Hematopoietic multipotent progenitor cell treated with erythropoietin and hydrocortisone succinate and interleukin-3 and kit ligand, for 4 days (in vitro differentiated cells): ENCODE data around the gene DDX17.

Experiments used
- DNase-seq: peaks from one replicate; pipeline ENCODE4 v3.0.0-alpha.2; 2015

DDX17 gene

GRCh38 chr22:38465673-38466490 is 40.2 kb downstream of the DDX17 start:
- no peak for DNase-seq

- DNase-seq: no peak
These were observed 41.0 kb downstream of the DDX17 start for GRCh38 chr22:38464992-38465672.

DNA sequence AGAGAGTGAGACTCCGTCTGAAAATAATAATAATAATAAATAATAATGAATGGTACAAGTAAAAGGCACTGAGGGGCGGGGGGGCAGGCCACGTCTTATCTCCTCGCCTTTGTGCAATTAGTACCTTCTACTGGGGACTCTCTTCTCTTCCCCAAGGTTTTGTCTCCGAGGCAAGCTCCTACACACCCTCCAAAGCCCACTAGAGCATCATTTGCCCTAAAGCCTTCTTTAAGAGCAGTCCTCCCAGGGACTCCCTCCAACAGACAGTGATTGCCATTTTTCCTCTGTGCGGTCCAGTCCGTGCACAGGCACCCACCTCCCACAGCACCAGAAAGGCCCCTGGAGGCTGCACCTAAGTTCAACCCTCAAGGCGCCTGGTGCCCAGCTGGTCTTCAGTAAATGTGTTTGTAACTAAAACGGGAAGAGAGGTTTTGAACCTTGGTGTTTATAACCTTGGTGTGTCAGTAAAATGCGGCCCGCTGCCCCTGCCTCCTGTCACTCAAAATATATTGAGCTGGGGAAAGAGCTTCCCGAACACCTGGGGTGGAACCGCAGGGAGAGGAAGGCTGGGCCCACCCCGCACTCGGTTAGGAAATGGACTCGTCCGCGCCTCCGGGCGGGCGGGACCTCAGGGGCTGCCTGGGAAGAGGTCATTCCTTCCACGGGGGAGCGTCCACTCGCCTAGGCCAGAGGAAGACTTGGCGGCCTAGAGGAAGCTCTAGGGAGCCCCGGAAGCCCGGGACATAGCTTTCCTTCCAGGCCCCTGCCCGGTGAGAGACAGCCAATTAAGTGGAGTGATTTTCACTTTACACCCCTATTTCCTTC is 42.9 kb downstream of the DDX17 start:
- peak; percentile 53 for DNase-seq

DNA sequence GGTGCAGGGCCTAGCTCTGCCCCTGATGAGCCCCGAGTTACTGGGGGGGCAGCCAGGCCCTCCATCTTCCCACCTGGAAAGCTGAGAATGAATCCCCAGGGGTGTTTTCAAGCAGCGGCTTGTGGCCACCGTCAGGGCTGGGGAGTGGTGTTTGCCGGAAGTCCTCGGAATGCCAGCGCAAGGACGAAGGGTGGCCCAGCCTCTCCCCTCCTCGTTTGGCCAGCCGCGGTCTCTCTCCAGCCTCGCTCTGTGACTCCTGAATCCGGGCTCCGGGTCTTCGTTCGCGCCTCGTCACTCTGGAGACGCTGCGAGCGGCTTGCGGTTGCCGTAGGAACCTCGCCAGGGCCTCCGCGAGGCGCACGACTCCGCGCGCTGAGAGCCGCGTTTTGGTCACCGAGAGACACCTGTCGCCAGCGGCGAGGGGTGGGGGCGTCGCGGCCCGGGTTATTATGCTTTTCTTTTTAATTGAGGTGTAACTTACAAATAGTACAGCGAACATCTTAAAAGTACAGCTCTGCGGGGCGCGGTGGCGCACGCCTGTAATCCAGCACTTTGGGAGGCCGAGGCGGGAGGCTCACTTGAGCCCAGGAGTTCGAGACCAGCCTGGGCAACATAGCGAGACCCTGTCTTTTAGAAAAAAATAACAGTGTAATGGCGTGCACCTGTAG is 44.6 kb downstream of the DDX17 start:
- DNase-seq: peak; percentile 92

DNA sequence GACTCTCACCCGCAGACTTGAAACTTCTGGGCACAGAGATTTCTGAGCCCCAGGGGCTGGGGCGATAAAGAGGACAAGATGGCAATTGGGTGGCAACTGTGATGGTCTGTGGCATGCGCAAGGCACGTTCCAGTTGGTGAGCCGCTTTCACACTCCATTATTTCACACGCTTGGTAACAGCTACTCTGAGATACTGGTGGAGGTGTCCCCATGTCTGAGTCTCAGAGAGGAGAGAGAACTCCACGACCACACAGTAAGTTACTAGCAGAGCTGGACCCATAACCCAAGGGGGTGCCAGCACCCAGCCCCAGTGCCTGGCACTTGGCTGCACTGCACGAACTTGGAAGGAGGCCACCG is 45.1 kb downstream of the DDX17 start:
- no peak for DNase-seq

DNA sequence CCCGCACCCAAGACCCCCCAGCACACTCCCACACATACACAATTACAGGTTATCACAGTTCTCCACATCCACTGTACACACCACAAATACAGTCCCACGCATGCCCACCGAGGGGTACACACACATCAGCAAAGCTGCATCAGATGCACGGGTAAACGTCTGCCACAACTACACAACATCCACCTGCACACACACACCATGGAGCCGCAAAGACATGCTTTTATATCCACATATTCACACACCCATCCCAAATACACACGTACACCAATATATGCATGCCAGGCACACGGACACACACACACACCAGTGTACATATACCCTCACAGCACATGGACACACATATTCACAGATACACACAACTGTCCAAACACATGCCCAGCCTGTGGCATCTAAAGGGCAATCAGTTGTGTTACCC is 45.7 kb downstream of the DDX17 start:
- no peak for DNase-seq

GRCh38 chr22:38456841-38457699 is 49.0 kb downstream of the DDX17 start:
- DNase-seq: no peak

- DNase-seq: no peak
These were observed 49.8 kb downstream of the DDX17 start for GRCh38 chr22:38456272-38456835.

- peak; percentile 46 for DNase-seq
These were observed 50.4 kb downstream of the DDX17 start for GRCh38 chr22:38455530-38456271.

- no peak for DNase-seq
These were observed 51.0 kb downstream of the DDX17 start, which contains the start of gene KCNJ4 for GRCh38 chr22:38455076-38455529. Gene KCNJ4 (minus strand): TSS chr22:38455199. CDS start chr22:38428132, 27,067 bp downstream.

GRCh38 chr22:38454353-38455075 is 51.6 kb downstream of the DDX17 start:
- DNase-seq: peak; percentile 33

DNA sequence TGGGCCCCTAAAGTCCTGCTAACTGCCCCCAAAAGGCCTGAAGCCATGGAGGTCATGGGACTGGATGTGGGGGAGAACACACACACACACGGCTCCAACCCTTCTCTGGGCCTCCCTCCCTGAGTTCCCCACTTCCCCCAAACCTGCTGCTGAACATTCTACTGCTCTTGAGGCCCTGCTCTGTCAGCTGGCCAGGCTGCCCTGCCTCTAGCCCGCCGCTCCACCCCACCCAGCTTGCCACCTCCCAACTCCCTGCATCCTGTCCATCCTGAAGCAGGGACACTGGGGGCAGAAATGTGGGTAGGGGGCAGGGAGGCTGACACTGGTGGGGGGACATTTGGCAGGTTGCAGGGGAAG is 52.1 kb downstream of the DDX17 start:
- peak; percentile 41 for DNase-seq

DNA sequence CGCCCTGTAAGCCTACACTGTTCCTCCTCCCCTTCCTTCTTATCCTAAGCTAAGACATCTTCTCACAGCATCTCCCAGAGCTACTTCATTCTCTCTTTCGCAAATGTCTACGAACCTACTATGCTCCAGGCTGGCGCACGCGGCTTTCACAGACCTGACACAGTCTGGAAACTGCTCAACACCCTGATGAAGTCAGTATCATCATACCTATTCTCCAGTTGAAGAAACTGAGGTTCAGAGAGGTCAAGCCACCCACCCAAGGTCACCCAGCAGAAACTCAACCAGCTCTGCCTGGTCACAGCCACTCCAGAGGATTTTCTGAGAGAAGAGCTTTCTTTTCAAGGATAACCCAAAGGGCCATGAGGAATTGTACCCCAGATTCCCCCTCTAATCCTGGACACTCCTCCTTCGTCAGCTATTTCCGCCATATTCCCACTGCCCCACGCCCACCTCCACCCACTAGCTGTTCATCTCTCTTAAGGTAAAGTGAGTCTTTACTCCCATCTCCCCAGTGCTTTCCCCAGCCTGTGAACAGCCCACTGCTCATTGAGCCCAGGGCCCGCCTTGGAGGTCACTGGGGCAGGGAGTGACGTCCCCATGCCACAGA is 52.9 kb downstream of the DDX17 start:
- DNase-seq: no peak

- DNase-seq: no peak
These were observed 53.6 kb downstream of the DDX17 start for GRCh38 chr22:38452373-38453065.

GRCh38 chr22:38451864-38452263 is 54.2 kb downstream of the DDX17 start:
- no peak for DNase-seq

DNA sequence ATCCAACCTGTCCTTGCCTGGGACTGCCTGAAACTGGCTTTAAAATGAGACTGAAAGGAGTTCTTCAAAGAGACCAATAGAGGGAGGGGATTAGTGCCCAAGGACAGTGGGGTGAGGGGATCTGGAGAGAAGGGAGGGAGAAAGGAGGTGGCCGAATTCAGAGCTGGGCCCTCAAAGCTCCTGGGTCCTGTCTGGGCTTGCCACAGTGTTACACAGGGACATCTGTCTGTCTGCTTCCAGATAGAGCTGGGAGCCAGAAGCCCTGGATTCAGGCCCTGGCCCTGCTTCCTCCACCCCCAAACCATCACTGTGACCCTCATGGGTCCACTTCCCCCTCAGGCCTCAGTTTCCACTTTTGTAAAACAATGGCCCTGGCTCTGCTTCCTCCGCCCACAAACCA is 54.7 kb downstream of the DDX17 start:
- DNase-seq: no peak

DNA sequence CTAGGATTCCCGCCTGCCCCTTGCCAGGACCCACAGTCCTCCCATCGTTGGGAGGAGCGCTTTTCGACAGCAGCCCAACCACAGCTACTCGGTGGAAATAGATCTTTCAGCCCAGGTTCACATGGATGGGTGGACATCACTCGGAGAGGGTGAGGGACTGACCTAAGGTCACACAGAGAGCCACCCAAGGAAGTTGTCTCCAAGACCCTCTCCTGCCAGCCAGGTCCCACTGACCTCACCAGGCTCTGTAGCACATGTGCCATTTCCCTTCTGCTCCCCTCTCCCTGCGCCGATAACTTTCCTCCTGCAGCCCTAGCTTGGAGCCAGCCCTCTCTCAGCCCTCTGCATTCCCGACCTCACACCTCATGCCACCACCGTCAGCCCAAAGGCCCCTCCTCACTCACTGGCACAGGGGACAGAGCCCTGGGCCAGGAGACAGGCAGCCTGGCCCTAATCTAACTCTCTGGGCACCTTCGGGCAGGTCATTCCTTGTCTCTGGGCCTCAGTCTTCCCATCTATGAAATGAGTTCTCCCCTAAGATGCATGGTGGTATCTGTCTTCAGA is 55.8 kb downstream of the DDX17 start:
- no peak for DNase-seq

DNA sequence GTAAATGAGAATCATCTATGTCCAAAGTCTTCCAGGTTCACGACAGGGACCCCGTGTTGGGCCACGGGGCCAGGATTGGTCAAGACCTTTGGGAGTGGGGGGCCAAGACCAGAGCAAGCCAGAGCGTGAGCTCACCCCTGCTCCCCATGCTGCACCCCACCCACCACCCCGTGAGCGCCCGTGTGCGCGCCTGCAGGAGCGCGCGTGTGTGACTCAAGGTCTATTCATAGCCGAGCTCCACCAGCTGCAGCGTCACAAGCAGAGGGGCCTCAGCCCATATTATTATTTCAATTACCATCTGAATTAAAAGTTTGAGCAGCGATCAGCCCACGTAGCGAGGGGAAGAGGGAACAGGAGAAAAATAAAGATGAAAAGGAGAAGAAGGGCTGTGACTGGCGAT is 56.3 kb downstream of the DDX17 start:
- no peak for DNase-seq
